ENCODE measurements around the gene STRIP2. TPM values are rescaled to one million over a fixed set of nuclear protein-coding genes. Genes with fewer than 3 reads are reported as not detected.

STRIP2 gene
- total and polyA plus RNA-seq, 9 of the 15 experiments (the other 6 are each of a cell fraction or from before 2014, with no cell fraction given) = 10.1 to 81.8 (median 42.3) TPM

GRCh38 chr7:129401228-129401966 lies 32.8 kb upstream of the STRIP2 start (continued):
- TF ChIP-seq E2F6 (IDR thresholded peaks at IDR 0.05; ENCODE audit: borderline replicate concordance in 1 of 2, extremely low read depth in 1 of 2, insufficient read depth in 1 of 2, insufficient read length in 1 of 2, low read depth in 1 of 2, low read length in 1 of 2, poor library complexity in 1 of 2, severe bottlenecking in 1 of 2) (no peak), ZSCAN29 (IDR thresholded peaks at IDR 0.05) (no peak), LARP7 (IDR thresholded peaks at IDR 0.05) (no peak), HIVEP1 (CRISPR knock-in tag; IDR thresholded peaks at IDR 0.05) (no peak), RCOR1 (IDR thresholded peaks at IDR 0.05; ENCODE audit: borderline replicate concordance in 1 of 2, low read depth in 2 of 2, low read length in 2 of 2) (peak; percentile 80 to 97; a peak in 3 of 4 replicates), ELK1 (CRISPR knock-in tag; IDR thresholded peaks at IDR 0.05) (no peak), ERF (CRISPR knock-in tag; IDR thresholded peaks at IDR 0.05) (no peak), PATZ1 (CRISPR knock-in tag; IDR thresholded peaks at IDR 0.05; ENCODE audit: borderline replicate concordance) (no peak), ZNF431 (CRISPR knock-in tag; IDR thresholded peaks at IDR 0.05) (no peak), DNMT1 (IDR thresholded peaks at IDR 0.05) (no peak), MTA1 (IDR thresholded peaks at IDR 0.05; ENCODE audit: borderline replicate concordance) (peak; percentile 72; the same call in 1 of the 2 replicates), BDP1 (IDR thresholded peaks at IDR 0.05; ENCODE audit: insufficient read depth, insufficient read length) (no peak), OTX1 (CRISPR knock-in tag; IDR thresholded peaks at IDR 0.05) (no peak), CCNT2 (IDR thresholded peaks at IDR 0.05; ENCODE audit: borderline replicate concordance, extremely low read depth, insufficient read length, low read depth, low read length) (no peak), TGIF2 (CRISPR knock-in tag; IDR thresholded peaks at IDR 0.05) (no peak), BCOR (IDR thresholded peaks at IDR 0.05) (no peak), TAF1 (IDR thresholded peaks at IDR 0.05; ENCODE audit: control insufficient read depth, extremely low read depth, insufficient read depth, low read length, severe bottlenecking) (no peak), SFPQ (IDR thresholded peaks at IDR 0.05; ENCODE audit: low read depth, low read length) (no peak), ZBED1 (IDR thresholded peaks at IDR 0.05) (no peak; the same call in 1 of the 2 replicates), ZC3H8 (IDR thresholded peaks at IDR 0.05) (no peak), SPI1 (IDR thresholded peaks at IDR 0.05; ENCODE audit: borderline replicate concordance, low read depth, low read length) (peak; percentile 75; the same call in 1 of the 2 replicates), ZNF274 (IDR thresholded peaks at IDR 0.05; ENCODE audit: borderline replicate concordance, low read depth, low read length) (peak; percentile 15; the same call in 1 of the 2 replicates), ILK (tag; IDR thresholded peaks at IDR 0.05; ENCODE audit: borderline replicate concordance, low read depth) (no peak)

All from K562 (cell line).